NOMO-1 treated with DMSO at 0.1 percent for 48 hours (cell line): Measurements from ENCODE around the gene ELMO2.

ENCODE experiments used
- DNase-seq: peaks from one replicate; lab custom pipeline; 2025; ENCODE audit not compliant: unreplicated experiment; lab: John Stamatoyannopoulos, UW

Gene ELMO2

DNA sequence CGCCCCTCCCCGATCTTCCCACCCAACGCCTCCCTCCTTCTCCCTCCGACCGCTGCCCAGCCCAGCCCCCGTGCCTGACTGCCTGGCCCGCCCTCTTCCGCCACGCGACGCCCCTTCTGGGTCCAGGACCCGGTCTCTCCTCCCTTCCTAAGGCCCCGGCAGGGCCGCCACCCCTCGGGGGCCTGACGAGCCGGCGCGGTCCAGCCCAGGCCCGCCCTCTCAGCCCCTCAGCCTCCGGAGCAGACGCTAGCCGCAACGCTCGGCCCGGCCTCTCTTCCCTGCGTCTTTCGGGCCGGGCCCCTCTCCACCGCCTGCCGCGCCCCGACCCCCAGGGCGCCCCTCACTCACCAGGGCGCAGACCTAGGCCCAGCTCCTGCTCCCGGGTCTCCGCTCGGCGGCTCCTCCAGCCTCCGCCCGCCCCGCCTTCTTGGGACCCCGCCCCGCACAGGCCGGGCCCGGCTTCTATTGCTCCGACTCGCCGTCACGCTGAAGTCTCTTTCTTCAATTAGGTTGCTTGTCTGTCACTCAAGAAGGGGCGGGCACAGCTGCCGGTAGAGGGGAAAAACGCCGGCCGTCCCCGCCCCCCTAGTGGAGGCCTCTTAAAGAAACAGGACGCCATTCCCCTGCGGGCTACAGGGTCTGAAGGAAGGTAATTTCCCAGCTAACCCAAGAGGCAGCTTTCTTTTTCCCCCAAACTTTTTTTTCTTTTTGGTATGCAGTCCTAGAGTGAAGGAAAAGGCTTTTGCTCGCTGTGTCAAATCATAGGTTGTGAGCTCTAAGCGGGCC is at the start of gene ELMO2:
Gene ELMO2 (minus strand): TSS at position 416 of the 786 bp plus-strand sequence. CDS start 12,133 bp downstream, outside the sequence.
- DNase-seq: peak; percentile 98

DNA sequence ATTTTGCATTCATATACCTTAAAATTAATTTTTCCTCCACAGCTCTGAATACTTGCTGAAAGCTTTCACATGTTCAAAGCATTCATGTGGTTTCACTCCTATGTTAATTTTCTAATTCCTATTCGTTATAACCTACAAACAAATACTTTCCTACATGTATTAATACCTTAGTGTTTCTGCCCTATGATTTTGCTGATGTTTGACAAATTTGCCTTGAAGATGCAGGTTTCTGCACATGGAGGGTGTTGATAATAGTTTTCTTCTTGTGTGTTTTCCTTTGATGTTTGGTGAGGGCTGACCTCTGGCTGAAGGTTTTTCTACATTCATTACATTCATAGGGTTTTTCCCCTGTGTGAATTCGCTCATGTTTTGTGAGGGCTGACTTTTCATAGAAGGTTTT is 49.3 kb upstream of the ELMO2 start:
- no peak for DNase-seq

GRCh38 chr20:46446851-46447250 is 40.4 kb upstream of the ELMO2 start:
- no peak for DNase-seq

DNA sequence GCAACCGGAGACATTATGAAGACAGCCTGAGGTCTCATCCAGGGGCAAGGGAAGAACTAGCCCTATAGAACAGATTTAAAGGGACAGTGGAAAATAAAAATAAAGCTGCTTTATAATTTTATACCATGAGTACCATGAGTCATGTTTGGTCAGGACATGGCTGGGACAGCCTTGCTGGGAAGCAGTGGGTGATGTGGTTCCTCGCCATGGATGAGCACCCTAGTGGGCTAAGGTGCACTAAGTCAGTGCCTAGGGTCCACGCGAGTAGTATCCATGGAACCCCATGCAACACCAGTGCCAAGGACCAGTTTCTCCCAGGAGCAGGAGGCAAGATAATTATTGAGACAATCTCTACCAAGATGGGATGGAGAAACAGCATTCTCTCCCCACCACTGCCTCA is 33.4 kb upstream of the ELMO2 start:
- no peak for DNase-seq

GRCh38 chr20:46438156-46438750 is 31.8 kb upstream of the ELMO2 start:
- peak; percentile 50 for DNase-seq

- DNase-seq: no peak
Observed at GRCh38 chr20:46435146-46435545, 28.7 kb upstream of the ELMO2 start.

GRCh38 chr20:46434597-46434996 is 28.2 kb upstream of the ELMO2 start:
- DNase-seq: no peak

GRCh38 chr20:46433051-46433450 is 26.6 kb upstream of the ELMO2 start:
- DNase-seq: no peak

DNA sequence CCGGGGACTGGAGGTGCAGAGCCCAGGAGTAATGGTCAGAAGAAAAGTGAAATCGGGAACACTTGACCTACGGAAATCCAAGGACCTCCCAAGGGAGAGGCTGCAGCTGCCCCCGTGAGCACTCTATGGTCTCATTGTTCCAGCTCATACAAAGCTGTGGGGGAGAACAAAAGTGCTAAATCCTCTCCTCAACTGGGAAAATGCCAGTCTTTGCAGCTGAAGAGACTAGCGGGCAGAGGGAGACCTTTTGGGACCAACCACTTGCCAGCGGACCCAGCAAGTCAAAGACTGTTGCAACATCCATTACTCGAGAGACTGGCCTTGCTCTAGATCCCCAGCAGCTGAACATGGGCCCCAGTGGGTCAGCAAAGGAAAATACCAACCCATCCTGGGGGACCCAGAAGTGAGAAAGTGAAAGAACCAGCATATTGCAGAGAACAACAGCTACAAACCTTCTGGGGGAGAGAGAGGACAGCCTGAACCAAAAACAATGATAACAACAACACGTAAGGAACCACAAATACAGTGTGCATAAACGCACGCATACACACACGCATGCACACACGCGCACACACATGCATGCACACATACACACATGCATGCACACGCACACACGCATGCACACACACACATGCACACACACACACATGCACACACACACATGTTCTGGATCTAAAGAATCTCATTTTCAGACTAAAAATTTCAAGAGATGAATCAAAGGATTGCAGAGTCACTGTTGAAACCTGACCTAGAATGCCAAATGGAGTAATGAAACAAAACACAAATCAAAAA is 24.7 kb upstream of the ELMO2 start:
- no peak for DNase-seq

- DNase-seq: no peak
Observed at GRCh38 chr20:46427384-46427783, 21.0 kb upstream of the ELMO2 start.

- no peak for DNase-seq
Observed at GRCh38 chr20:46423882-46424482, 17.6 kb upstream of the ELMO2 start.

DNA sequence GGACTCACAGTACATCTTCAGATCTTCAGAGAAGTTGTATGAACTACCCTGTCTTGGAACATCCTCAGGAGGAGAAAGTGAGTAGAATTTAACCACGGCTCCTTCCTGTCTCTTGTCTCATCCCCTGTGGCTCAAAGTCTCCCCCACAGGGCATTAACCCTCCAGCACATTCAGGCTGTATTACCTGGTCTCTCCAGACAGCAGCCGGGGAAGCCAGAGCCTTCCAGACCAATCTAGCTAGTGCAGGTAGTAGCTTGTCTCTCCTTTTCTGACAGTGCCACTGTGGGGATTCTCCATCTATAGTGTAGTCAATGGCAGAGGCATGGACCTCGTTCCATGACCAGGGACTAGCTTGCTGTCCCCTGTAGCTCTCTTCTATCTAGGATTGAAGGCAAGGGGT is 16.9 kb upstream of the ELMO2 start:
- DNase-seq: no peak

DNA sequence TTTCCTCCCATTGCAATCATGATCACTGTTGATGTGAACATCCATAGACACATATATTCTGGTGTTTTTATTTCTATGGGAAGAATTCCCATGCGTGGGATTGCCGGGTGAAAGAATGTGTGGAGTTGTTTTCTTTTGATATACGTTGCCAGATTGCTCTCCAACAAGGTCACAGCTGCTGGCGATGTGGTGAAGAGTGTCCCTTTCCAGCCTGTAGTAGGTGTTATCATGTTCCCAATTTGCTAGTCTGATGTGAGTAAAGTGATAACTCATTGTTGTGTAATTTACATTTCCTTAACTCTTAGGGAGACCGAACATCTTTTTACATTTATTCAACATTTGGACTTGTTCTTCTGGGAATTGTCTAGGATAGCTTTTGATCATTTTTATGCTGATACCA is 14.5 kb upstream of the ELMO2 start:
- DNase-seq: no peak

GRCh38 chr20:46419882-46420281 is 13.5 kb upstream of the ELMO2 start:
- DNase-seq: no peak

DNA sequence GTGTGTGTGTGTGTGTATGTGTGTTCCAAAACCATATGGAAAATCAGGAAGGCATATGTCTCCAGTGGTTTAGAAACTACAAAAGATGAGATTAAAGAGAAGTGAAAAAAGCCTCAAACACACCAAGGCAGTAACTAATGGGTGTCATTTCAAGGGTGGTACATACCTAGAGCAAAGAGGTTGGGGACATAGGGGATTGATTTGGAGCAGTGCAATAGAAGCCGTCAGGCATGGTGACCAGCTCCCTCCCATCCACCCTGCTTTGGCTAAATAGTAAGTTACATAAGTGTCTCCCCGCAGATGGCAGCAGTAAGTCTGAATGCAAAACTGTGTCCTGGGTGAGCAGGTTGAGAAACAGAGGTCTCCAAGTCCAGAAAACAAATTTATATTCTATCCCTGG is 10.4 kb upstream of the ELMO2 start:
- DNase-seq: no peak

GRCh38 chr20:46416421-46416820 is 10.0 kb upstream of the ELMO2 start:
- no peak for DNase-seq

- DNase-seq: no peak
Observed at GRCh38 chr20:46415773-46416172, 9.4 kb upstream of the ELMO2 start.

DNA sequence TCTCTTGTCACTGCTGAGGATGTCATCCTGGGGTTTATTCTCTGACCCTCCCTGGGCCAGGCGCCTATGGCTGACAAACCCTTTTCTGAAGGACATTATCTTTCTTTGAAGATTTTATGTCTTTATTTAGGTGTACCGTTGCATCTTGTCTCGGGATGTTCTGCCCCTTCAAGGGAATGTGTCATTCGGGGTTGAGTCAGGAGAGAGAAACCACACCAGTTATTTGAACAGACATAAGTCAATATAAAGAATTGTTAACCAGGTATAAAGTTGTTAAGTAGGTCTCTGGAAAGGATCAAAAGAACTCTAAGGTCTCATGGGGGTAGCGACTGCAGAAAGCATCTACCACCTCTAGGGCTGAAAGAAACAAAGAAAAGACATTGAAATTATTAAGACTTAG is 8.2 kb upstream of the ELMO2 start:
- DNase-seq: no peak

GRCh38 chr20:46411637-46412036 is 5.2 kb upstream of the ELMO2 start:
- DNase-seq: no peak

- no peak for DNase-seq
Observed at GRCh38 chr20:46408281-46408731, 1.9 kb upstream of the ELMO2 start.

DNA sequence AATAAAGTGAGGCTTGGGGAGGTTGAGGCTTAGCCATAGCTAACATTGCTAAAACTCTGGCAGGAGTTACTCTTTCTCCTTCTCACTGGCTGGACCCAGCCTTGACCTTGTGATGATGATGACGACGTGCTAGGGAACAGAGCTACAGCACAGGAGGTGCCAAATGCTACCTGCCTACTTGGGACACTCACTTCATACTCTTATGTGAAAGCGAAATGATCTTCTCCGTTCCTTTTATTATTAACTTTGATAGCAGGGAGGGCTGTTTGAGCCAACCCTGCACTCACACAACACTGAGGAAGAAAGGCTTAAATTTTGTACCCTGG is 1.2 kb upstream of the ELMO2 start:
- no peak for DNase-seq
